ENCODE data around the gene MARCO.

MARCO gene

DNA sequence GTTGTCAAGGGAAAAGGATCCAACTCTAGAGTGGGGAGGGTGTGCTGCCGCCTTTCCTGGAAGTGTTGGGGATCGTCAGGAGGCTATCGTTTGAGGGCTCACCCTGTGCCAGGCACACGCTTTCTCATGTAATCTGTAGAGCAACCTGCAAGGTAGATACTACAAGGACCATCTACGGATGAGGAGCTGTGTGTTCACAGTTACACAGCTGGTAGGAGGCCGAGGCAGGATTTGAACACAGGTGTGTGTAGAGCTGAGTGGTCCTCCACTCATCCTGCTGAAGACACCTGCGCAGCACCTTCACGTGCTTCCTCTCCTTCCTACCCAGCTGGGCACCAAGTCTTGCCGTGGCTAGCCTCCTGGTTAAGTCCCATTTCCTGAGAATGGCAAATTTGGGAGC lies 68.3 kb downstream of the MARCO start:
- H3K9me3 ChIP-seq (ENCODE audit: control insufficient read depth in 5 of 5, low read length in 5 of 5) = peaks cover 0 to 2% (median 0%) of the 10 kb centered on the region in 5 donors

GRCh38 chr2:119011162-119011909 lies 69.3 kb downstream of the MARCO start:
- Histone ChIP-seq H3K27me3 (ENCODE audit: control insufficient read depth in 5 of 5, insufficient read depth in 4 of 5, low read length in 5 of 5) (peaks cover 0 to 21% (median 19%) of the 10 kb centered on the region in 5 donors), H3K4me1 (ENCODE audit: control insufficient read depth in 5 of 5, insufficient read depth in 5 of 5, low read length in 5 of 5) (peaks cover 0 to 7% (median 5%) of the 10 kb centered on the region in 5 donors), H3K9ac (ENCODE audit: low read length in 5 of 5) (no peak overlapping the region), H3K27ac (ENCODE audit: low read depth, low read length) (no peak overlapping the region), H3K9me3 (ENCODE audit: control insufficient read depth in 5 of 5, low read length in 5 of 5) (peaks cover 0 to 2% (median 0%) of the 10 kb centered on the region in 5 donors), H3K36me3 (ENCODE audit: control insufficient read depth in 5 of 5, insufficient read depth in 5 of 5, low read length in 5 of 5) (no peaks in the 10 kb centered on the region), H3K4me3 (ENCODE audit: low read depth in 1 of 5, low read length in 5 of 5) (peak overlapping the region in 1 of 5 donors; percentile 8)

More for the DNA sequence above, 68.3 kb downstream of the MARCO start:
- Histone ChIP-seq H3K27me3 (ENCODE audit: control insufficient read depth in 5 of 5, insufficient read depth in 4 of 5, low read length in 5 of 5) (peaks cover 0 to 21% (median 16%) of the 10 kb centered on the region in 5 donors), H3K4me1 (ENCODE audit: control insufficient read depth in 5 of 5, insufficient read depth in 5 of 5, low read length in 5 of 5) (peaks cover 0 to 7% (median 5%) of the 10 kb centered on the region in 5 donors), H3K4me3 (ENCODE audit: low read depth in 1 of 5, low read length in 5 of 5) (no peak overlapping the region), H3K36me3 (ENCODE audit: control insufficient read depth in 5 of 5, insufficient read depth in 5 of 5, low read length in 5 of 5) (no peaks in the 10 kb centered on the region), H3K27ac (ENCODE audit: low read depth, low read length) (no peak overlapping the region), H3K9ac (ENCODE audit: low read length in 5 of 5) (no peak overlapping the region)

DNA sequence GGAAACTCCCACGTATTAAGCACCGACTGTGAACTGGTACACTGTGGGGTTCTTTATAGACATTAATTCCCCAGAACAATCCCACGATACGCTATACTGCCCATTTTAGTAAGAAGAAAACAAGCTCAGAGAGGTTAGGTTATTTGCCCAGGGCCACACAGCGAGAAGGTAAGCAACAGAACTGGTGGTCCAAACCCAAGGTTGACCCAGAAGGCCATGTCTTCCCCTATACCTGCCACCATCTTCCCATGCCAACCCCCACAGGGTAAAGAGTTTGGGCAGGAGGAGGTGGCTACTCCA lies 69.9 kb downstream of the MARCO start:
- Histone ChIP-seq H3K9ac (ENCODE audit: low read length in 5 of 5) (no peak overlapping the region), H3K36me3 (ENCODE audit: control insufficient read depth in 5 of 5, insufficient read depth in 5 of 5, low read length in 5 of 5) (no peaks in the 10 kb centered on the region), H3K4me1 (ENCODE audit: control insufficient read depth in 5 of 5, insufficient read depth in 5 of 5, low read length in 5 of 5) (peaks cover 0 to 7% (median 5%) of the 10 kb centered on the region in 5 donors), H3K4me3 (ENCODE audit: low read depth in 1 of 5, low read length in 5 of 5) (no peak overlapping the region), H3K9me3 (ENCODE audit: control insufficient read depth in 5 of 5, low read length in 5 of 5) (peaks cover 0 to 2% (median 0%) of the 10 kb centered on the region in 5 donors), H3K27me3 (ENCODE audit: control insufficient read depth in 5 of 5, insufficient read depth in 4 of 5, low read length in 5 of 5) (peaks cover 0 to 21% (median 19%) of the 10 kb centered on the region in 5 donors), H3K27ac (ENCODE audit: low read depth, low read length) (no peak overlapping the region)

DNA sequence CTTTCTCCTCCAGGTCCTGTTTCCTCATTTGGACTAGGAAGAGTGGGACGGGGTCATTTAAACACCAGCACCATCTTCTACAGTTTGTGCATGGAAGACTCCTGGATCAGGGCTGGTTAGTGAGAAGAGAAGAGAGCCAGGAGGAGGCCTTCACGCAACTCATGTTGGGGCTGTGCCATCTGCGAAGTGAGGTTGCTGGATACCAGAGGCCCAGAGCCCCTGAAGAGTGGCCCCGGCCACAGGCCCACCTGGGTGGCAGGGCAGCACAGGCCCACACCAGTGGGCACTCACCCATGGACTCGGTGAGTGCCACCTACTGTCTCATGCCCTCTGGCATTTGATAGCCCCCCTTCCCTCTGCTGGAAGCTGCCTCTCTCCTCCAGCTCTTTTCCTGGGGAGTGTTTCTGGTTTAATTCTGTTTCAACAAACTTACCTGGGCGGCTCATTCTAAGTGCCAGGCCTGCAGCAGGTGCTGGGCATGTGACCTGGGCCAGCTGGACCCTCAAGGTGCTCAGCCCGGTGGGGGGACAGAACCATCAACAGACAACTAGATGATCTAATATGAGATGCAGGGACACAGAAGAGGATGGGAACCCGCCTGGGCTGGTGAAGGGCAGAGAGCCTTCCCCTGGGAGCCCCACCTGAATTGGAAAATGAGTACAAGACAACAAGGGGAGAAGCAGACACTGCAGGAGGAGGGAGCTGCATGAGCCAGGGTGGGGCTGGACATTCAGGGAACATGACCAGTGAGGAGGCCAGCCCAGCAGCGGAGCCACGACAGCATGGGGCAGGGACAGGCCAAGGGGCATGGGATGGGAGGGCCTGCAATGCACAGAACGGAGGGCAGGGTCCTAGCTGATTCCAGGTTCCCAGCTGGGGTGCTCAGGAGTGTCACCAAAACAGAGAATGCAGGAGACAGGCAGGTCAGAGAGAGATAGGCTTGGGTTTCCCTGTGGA lies 70.6 kb downstream of the MARCO start:
- Histone ChIP-seq H3K36me3 (ENCODE audit: control insufficient read depth in 5 of 5, insufficient read depth in 5 of 5, low read length in 5 of 5) (no peaks in the 10 kb centered on the region), H3K4me3 (ENCODE audit: low read depth in 1 of 5, low read length in 5 of 5) (no peak overlapping the region), H3K9me3 (ENCODE audit: control insufficient read depth in 5 of 5, low read length in 5 of 5) (peaks cover 0 to 2% (median 0%) of the 10 kb centered on the region in 5 donors), H3K4me1 (ENCODE audit: control insufficient read depth in 5 of 5, insufficient read depth in 5 of 5, low read length in 5 of 5) (peaks cover 0 to 7% (median 5%) of the 10 kb centered on the region in 5 donors), H3K27me3 (ENCODE audit: control insufficient read depth in 5 of 5, insufficient read depth in 4 of 5, low read length in 5 of 5) (peaks cover 0 to 26% (median 23%) of the 10 kb centered on the region in 5 donors), H3K9ac (ENCODE audit: low read length in 5 of 5) (no peak overlapping the region), H3K27ac (ENCODE audit: low read depth, low read length) (no peak overlapping the region)

GRCh38 chr2:119013671-119014070 lies 71.7 kb downstream of the MARCO start:
- H3K27me3 ChIP-seq (ENCODE audit: control insufficient read depth in 5 of 5, insufficient read depth in 4 of 5, low read length in 5 of 5) = peaks cover 0 to 28% (median 24%) of the 10 kb centered on the region in 5 donors
- no peaks in the 10 kb centered on the region for H3K36me3 ChIP-seq (ENCODE audit: control insufficient read depth in 5 of 5, insufficient read depth in 5 of 5, low read length in 5 of 5)
- H3K9me3 ChIP-seq (ENCODE audit: control insufficient read depth in 5 of 5, low read length in 5 of 5) = peaks cover 0 to 2% (median 0%) of the 10 kb centered on the region in 5 donors
- H3K4me3 ChIP-seq (ENCODE audit: low read depth in 1 of 5, low read length in 5 of 5) = no peak overlapping the region
- H3K4me1 ChIP-seq (ENCODE audit: control insufficient read depth in 5 of 5, insufficient read depth in 5 of 5, low read length in 5 of 5) = peaks cover 0 to 7% (median 5%) of the 10 kb centered on the region in 5 donors
- no peak overlapping the region for H3K27ac ChIP-seq (ENCODE audit: low read depth, low read length)
- no peak overlapping the region for H3K9ac ChIP-seq (ENCODE audit: low read length in 5 of 5)

DNA sequence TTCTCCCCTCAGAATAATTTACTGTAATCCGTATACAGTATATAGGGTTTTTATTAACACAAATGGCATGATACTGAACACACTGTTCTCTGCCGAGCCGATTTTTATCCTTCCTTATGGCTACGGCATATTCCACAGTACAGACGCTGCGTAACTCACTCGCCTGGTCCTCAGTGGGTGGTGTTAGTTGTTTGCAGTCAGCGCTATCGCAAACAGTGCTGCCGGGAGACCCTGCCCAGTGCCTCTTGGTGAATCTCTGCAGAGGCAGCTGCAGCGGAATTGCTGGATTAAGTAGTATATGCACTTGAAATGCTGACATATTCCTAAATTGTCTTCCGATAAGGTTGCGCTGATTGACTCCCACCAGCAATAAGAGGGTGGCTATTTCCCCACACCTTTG lies 73.9 kb downstream of the MARCO start:
- Histone ChIP-seq H3K4me1 (ENCODE audit: control insufficient read depth in 5 of 5, insufficient read depth in 5 of 5, low read length in 5 of 5) (peaks cover 0 to 7% (median 5%) of the 10 kb centered on the region in 5 donors), H3K27me3 (ENCODE audit: control insufficient read depth in 5 of 5, insufficient read depth in 4 of 5, low read length in 5 of 5) (peaks cover 0 to 20% (median 17%) of the 10 kb centered on the region in 5 donors), H3K9ac (ENCODE audit: low read length in 5 of 5) (no peak overlapping the region), H3K9me3 (ENCODE audit: control insufficient read depth in 5 of 5, low read length in 5 of 5) (peaks cover 0 to 2% (median 0%) of the 10 kb centered on the region in 5 donors), H3K27ac (ENCODE audit: low read depth, low read length) (no peak overlapping the region), H3K36me3 (ENCODE audit: control insufficient read depth in 5 of 5, insufficient read depth in 5 of 5, low read length in 5 of 5) (no peaks in the 10 kb centered on the region), H3K4me3 (ENCODE audit: low read depth in 1 of 5, low read length in 5 of 5) (no peak overlapping the region)

DNA sequence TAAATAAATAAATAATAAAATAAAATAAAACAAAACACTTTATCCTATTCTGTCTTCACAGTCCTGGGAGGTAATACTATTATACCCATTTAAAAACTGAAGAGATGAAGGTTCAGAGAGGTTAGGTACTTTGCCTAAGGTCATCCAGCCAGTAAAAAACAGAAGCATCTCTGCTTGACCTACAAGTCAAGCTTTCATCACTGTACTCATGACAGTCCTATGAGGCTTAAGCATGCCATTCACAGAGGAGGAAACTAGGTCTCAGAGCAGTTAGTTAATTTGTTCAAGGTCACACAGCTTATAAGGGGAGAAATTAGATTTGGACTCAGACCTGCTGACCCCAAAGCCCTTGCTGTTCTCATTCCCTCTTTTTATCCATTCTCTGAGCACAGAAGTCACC lies 77.5 kb downstream of the MARCO start:
- H3K4me1 ChIP-seq (ENCODE audit: control insufficient read depth in 5 of 5, insufficient read depth in 5 of 5, low read length in 5 of 5) = no peaks in the 10 kb centered on the region
- H3K27me3 ChIP-seq (ENCODE audit: control insufficient read depth in 5 of 5, insufficient read depth in 4 of 5, low read length in 5 of 5) = peaks cover 0 to 17% (median 6%) of the 10 kb centered on the region in 5 donors
- no peak overlapping the region for H3K9ac ChIP-seq (ENCODE audit: low read length in 5 of 5)
- no peak overlapping the region for H3K27ac ChIP-seq (ENCODE audit: low read depth, low read length)
- no peak overlapping the region for H3K4me3 ChIP-seq (ENCODE audit: low read depth in 1 of 5, low read length in 5 of 5)
- H3K36me3 ChIP-seq (ENCODE audit: control insufficient read depth in 5 of 5, insufficient read depth in 5 of 5, low read length in 5 of 5) = no peaks in the 10 kb centered on the region
- H3K9me3 ChIP-seq (ENCODE audit: control insufficient read depth in 5 of 5, low read length in 5 of 5) = peaks cover 0 to 2% (median 0%) of the 10 kb centered on the region in 5 donors

DNA sequence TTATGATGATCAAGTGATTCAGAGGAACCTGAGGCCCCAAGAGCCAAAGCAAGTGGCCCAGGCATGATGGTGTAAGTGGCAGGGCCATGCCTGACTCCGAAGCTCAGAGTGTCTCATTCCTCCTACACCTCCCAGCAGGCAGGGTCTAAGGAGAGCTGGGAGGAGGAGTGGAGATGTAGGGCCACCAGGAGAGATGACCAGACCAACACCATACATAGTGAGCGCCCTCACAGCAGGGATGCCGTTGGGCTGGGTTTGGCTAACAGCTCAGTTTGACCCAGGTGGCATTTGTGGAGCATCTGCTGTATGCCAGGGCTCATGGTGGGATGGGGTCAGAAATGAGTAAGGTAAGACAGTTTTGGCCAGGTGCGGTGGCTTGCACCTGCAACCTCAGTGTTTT lies 80.7 kb downstream of the MARCO start:
- no peaks in the 10 kb centered on the region for H3K9me3 ChIP-seq (ENCODE audit: control insufficient read depth in 5 of 5, low read length in 5 of 5)
- H3K27me3 ChIP-seq (ENCODE audit: control insufficient read depth in 5 of 5, insufficient read depth in 4 of 5, low read length in 5 of 5) = peaks cover 0 to 8% (median 0%) of the 10 kb centered on the region in 5 donors
- H3K9ac ChIP-seq (ENCODE audit: low read length in 5 of 5) = no peak overlapping the region

GRCh38 chr2:119023534-119023933 lies 81.5 kb downstream of the MARCO start:
- Histone ChIP-seq H3K4me3 (ENCODE audit: low read depth in 1 of 5, low read length in 5 of 5) (no peak overlapping the region), H3K9me3 (ENCODE audit: control insufficient read depth in 5 of 5, low read length in 5 of 5) (peaks cover 0 to 4% (median 0%) of the 10 kb centered on the region in 5 donors), H3K36me3 (ENCODE audit: control insufficient read depth in 5 of 5, insufficient read depth in 5 of 5, low read length in 5 of 5) (no peaks in the 10 kb centered on the region), H3K9ac (ENCODE audit: low read length in 5 of 5) (no peak overlapping the region), H3K27me3 (ENCODE audit: control insufficient read depth in 5 of 5, insufficient read depth in 4 of 5, low read length in 5 of 5) (peaks cover 0 to 4% (median 0%) of the 10 kb centered on the region in 5 donors), H3K4me1 (ENCODE audit: control insufficient read depth in 5 of 5, insufficient read depth in 5 of 5, low read length in 5 of 5) (no peaks in the 10 kb centered on the region), H3K27ac (ENCODE audit: low read depth, low read length) (no peak overlapping the region)

More for the DNA sequence above, 80.7 kb downstream of the MARCO start:
- Histone ChIP-seq H3K4me3 (ENCODE audit: low read depth in 1 of 5, low read length in 5 of 5) (no peak overlapping the region), H3K36me3 (ENCODE audit: control insufficient read depth in 5 of 5, insufficient read depth in 5 of 5, low read length in 5 of 5) (no peaks in the 10 kb centered on the region), H3K27ac (ENCODE audit: low read depth, low read length) (no peak overlapping the region), H3K4me1 (ENCODE audit: control insufficient read depth in 5 of 5, insufficient read depth in 5 of 5, low read length in 5 of 5) (no peaks in the 10 kb centered on the region)

Data from subcutaneous abdominal adipose tissue (tissue), 5 donors.